GM19395 (cell line): ENCODE data around the gene CCL7.
"Not testable (repeated sequence)": the region's sequence is repeated elsewhere in the genome, so short reads cannot be mapped to it uniquely, and the experiment has no call there.

Source experiments
- ATAC-seq: cut with Tn5 transposase; IDR thresholded peaks from one replicate; pipeline ENCODE4 v1.9.1; 2021; ENCODE audit warnings: mild to moderate bottlenecking, moderate library complexity; ENCODE audit not compliant: unreplicated experiment

The CCL7 gene

GRCh38 chr17:34269969-34270368 is at the start of gene CCL7:
Gene CCL7 (plus strand): TSS chr17:34270221. CDS start chr17:34270291, 70 bp downstream.
- ATAC-seq: no peak

GRCh38 chr17:34220752-34221395 is 49.1 kb upstream of the CCL7 start:
- ATAC-seq: no peak

- no peak for ATAC-seq
Measured at GRCh38 chr17:34221411-34221810, 48.6 kb upstream of the CCL7 start.

- no peak for ATAC-seq
Measured at GRCh38 chr17:34222722-34223497, 47.1 kb upstream of the CCL7 start.

GRCh38 chr17:34225046-34225445 is 45.0 kb upstream of the CCL7 start:
- ATAC-seq: no peak

GRCh38 chr17:34226011-34226743 is 43.8 kb upstream of the CCL7 start:
- no peak for ATAC-seq

GRCh38 chr17:34226744-34227034 is 43.3 kb upstream of the CCL7 start:
- ATAC-seq: no peak

GRCh38 chr17:34227293-34227692 is 42.7 kb upstream of the CCL7 start:
- ATAC-seq: not testable (repeated sequence)

- ATAC-seq: no peak
Measured at GRCh38 chr17:34227707-34228106, 42.3 kb upstream of the CCL7 start.

- no peak for ATAC-seq
Measured at GRCh38 chr17:34228781-34229180, 41.2 kb upstream of the CCL7 start.

- no peak for ATAC-seq
Measured at GRCh38 chr17:34230342-34230741, 39.7 kb upstream of the CCL7 start.

- ATAC-seq: no peak
Measured at GRCh38 chr17:34234616-34235015, 35.4 kb upstream of the CCL7 start.

- ATAC-seq: no peak
Measured at GRCh38 chr17:34235389-34236028, 34.5 kb upstream of the CCL7 start.

GRCh38 chr17:34236281-34236892 is 33.6 kb upstream of the CCL7 start:
- ATAC-seq: no peak

GRCh38 chr17:34237458-34237857 is 32.6 kb upstream of the CCL7 start:
- no peak for ATAC-seq

GRCh38 chr17:34241062-34241461 is 29.0 kb upstream of the CCL7 start:
- no peak for ATAC-seq

GRCh38 chr17:34242587-34243363 is 27.2 kb upstream of the CCL7 start:
- no peak for ATAC-seq

- no peak for ATAC-seq
Measured at GRCh38 chr17:34243364-34244320, 26.4 kb upstream of the CCL7 start.

- no peak for ATAC-seq
Measured at GRCh38 chr17:34245351-34245905, 24.6 kb upstream of the CCL7 start.
